Cerebellar cortex (tissue), 1 donor: ENCODE results near the gene PNPLA7.

Experiments
- DNase-seq: peaks from one replicate; pipeline ENCODE4 v3.0.0-alpha.2; 2015; ENCODE audit warnings: low spot score

PNPLA7 gene

GRCh38 chr9:137449931-137450538 lies 100.2 kb downstream of the PNPLA7 start:
- no peak for DNase-seq

GRCh38 chr9:137449081-137449844 lies 100.9 kb downstream of the PNPLA7 start:
- no peak for DNase-seq

DNA sequence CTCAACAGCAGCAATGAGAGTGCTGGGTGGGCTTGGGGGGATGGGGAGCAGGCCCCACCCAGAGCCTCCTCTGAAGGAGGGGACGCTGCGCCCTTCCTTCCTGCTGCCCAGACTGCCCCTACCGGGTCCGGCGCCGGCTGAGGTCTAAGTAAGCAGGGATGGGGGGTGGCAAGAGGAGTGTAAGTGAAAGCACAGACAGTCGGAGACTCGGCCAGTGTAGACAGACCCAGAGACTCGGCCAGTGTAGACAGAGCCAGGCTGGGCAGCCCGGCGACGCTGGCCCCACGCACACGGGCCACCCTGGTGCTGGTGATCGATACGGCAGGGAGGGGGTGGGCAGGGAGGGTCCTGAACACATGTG lies 101.6 kb downstream of the PNPLA7 start:
- no peak for DNase-seq

DNA sequence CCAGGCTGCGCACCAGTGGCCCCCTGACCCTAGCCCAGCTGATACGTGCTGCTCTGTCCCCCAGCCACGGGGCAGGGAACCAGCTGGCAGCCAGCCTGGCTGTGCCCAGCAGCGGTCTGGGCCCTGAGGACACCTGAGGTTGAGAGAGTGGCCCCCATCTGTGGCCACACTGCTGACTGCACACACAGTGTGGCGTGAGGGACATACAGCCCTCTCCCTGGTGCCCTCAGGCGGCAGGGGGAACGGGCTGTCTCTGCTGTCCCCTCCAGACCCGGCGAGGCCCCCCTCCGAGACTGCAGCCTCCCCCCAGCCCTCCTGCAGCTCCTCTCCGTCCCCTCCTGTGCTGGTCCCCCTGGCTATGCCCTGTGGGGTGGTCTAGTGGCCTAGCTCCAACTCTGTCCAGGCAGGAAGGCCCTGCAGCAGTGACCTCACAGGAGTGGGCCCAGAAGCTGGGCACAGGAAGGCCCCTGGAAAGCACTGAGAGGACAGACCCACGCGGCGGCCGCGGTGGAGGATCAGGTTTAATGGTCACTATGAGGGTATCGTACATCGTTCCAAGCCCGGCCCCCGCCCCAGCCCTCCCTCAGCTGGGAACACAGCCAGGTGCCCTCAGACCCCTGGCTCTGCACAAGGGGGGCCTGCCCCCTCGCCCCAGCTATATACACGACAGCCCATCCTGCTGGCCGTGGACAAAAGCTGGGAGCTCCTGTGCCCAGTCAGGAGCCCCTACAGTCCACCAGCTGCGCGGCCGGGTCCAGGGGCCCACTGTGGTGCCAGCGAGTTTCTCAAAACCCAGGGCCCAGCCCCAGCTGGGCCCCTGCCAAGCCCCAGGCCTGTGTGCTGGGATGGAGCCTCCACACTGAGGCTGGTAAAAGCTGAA lies 102.2 kb downstream of the PNPLA7 start:
- DNase-seq, result no peak

- no peak for DNase-seq
Observed at GRCh38 chr9:137446851-137447471, 103.2 kb downstream of the PNPLA7 start.

DNA sequence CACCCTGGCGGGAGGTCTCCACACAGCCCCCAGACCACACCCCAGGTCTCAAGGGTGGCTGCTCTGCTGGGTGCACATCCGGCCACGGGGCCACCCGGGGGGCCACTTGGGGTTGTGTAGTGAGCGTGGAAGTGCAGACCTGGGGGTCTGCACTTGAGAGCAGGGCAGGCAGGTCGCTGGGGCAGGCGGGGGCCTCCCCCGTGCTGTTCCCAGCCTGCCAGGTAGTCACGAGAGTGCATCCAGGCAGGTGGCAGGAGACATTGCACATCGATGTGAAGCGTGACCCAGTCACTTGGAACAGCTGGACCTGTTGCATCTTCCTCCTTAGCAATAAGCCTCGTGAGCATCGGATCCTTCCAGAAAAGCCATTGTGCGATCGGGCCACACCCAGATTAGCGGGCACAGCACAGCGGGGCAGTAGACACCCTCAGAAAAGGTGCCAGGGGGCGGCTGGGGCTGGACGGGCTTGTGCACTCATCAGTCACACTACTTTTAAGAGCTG lies 104.2 kb downstream of the PNPLA7 start:
- no peak for DNase-seq

DNA sequence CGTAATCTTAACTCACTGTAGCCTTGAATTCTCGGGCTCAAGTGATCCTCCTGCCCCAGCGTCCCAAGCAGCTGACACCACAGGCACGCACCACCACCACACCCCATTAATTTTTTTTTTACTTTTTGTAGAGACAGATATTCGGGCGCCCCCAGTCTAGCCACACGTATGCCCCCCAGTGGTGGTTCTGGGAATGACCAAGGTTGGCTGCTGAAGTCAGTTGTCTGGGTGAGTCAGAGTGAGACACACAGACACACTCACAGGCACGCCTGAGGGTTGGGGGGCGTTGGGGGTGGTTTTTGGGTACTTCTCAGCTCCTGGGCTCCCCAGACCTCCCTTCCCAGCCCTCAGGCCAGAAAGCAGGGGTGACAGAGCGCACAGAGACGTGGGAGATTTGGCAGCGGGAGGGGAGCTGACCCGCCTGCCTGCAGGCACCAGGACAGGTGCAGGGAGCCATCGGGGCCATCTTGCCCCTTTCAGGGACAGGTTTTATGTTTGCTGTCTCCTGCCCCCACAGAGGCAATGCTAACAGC lies 104.9 kb downstream of the PNPLA7 start:
- peak; percentile 68 for DNase-seq

- no peak for DNase-seq
Observed at GRCh38 chr9:137444106-137444790, 106.0 kb downstream of the PNPLA7 start.

- no peak for DNase-seq
Observed at GRCh38 chr9:137441935-137442321, 108.3 kb downstream of the PNPLA7 start.

DNA sequence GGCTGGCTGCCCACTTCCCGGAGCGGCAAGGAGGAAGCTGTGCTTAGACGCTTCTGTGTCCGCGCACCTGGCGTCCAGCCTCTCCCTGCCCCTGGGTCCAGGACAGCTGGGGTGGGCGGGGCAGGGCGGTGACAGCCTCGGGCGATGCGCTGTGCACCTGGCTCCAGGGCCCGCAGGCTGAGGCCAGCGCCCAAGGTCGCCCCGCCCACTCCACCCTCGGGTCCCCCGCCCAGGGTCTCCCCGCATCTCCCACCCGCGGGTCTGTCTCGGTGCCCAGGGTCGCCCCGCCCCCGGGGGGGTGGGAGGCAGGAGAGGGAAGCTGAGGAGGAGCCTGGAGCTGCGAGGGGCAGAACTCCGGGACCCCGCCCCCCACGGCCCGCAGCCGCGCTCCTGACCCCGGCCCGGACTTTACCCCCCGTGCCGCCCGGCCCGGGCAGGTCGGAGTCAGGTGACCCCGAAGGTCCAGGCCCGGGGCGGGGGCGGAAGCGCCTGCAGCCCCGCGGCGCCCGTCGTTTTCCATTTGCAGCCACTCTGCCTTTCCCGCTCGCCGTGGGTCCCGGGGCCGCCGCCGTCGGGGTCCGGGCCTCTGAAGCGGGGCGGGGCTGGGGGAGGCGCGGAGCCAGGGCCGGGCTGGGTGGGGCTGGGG lies 108.8 kb downstream of the PNPLA7 start, which contains the start of gene ENTPD8:
Gene ENTPD8, minus strand, starts transcription at position 69 of the 646 bp plus-strand sequence. CDS start 3,072 bp downstream, outside the sequence.
- DNase-seq, result peak; percentile 46

DNA sequence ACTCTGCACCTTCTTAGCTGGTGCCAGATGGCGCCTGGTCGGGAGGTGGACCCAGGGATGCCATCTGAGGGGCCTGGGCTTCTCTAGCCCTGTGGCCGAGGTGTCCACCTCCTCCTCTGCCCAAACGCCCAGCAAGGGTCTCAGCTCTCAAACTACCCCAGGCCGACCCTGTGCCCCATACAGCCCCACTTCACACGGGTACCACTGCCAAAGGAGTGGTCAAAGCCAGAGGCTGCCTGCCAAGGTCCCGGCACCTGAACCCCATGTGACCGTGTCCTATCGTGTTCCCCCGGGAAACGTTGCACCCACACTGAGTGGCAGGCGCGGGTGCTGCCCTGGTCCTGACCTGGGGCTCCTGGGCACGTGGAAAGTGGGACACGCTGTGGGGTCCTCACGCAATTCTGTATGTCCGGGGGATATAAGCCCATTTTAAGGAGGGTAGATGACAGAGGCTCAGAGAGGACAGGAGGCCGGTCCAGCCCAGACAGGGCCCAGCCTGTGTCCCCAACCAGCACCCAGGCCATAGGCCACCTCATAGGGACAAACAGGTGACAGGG lies 111.0 kb downstream of the PNPLA7 start:
- DNase-seq, result no peak

GRCh38 chr9:137438591-137439157 lies 111.5 kb downstream of the PNPLA7 start:
- no peak for DNase-seq

- DNase-seq, result no peak
Observed at GRCh38 chr9:137437691-137438590, 112.3 kb downstream of the PNPLA7 start.

- no peak for DNase-seq
Observed at GRCh38 chr9:137436761-137437600, 113.2 kb downstream of the PNPLA7 start.

DNA sequence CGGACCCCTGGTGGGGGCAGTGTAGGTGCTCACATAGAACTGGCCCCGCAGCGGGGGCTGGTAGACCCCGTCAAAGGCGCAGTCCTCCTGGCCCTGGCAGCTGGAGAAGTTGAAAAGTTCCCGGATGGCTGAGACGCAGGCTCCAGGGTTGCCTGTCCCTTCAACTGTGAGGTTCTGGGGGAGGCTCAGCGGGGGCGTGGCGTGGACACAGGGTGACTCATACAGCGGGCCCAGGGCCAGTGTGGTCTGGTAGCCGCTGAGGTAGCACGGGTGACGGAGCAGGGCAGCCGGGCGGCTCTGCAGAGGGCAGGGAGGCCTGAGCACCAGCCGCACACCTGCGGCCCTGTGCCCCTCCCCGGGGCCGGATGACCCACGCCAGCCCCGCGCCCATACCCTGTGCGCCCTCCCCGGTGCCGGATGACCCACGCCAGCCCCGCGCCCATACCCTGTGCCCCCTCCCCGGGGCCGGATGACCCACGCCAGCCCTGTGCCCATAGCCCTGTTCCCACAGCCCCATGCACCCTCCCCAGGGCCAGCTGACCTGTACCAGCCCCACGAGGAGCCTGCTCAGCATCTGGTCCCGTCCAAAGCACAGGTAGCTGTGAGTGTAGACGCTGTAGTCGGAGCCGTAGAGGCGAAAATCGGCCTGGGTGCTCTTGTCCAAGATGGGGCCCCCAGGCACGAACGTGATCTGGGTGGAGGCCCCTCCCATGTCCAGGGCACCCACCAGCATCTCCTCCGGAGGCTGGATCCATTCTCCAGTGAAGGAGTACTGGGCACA lies 114.0 kb downstream of the PNPLA7 start:
- DNase-seq, result no peak

GRCh38 chr9:137435381-137435891 lies 114.8 kb downstream of the PNPLA7 start:
- no peak for DNase-seq
